ENCODE results near the gene FTSJ3. TPM values are rescaled to one million over a fixed set of nuclear protein-coding genes. Genes with fewer than 3 reads are reported as not detected.

FTSJ3 gene
- total and polyA plus RNA-seq, 2 experiments from 2014 or later: 47.2 to 52.2 TPM

DNA sequence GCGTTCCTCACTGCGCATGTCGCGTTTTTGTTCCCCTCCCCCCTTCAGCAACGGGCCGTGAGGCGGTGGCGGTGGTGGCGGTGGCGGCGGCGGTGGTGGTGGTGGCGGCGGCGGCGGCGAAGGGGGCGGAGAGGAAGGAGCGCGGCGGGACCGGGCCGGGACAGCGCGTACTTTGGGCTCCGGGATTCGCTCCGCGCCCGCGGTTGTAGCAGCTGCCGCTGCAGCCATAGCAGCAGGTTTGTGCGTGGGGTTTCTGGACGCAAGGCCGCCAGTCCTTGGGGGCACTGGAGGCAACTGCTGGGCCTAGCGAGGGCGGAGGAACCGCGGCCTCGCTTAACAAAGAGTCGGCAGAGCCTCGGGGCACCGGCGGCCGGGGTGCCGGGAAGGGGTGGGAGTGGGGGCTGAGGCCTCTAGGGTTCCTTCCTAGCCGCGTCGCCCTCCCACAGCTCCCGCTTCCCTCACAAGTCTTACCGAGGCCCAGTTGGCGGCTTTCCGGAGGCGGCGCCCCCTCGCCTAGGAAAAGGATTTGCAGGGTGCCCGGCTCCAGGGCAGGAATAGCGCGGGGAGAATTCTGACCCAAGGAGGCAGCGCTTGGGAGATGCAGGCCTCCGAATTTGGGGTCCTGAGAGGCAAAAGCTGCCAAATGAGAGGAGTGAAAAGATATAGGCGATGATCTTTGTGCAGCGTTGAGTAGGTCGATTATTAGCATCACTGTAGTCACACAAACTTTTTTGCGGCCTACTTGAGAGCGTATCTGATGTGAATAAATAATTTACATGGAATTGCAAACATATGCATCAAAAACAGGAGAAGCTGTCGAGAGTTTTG, 53.1 kb downstream of the FTSJ3 start, which contains the start of gene DDX42:
DDX42 (plus strand) TSS at position 30 of the 828 bp plus-strand sequence. CDS start 12,880 bp downstream, outside the sequence.
- Histone ChIP-seq H3K36me3 (peaks cover 2% of the 10 kb centered on the region), H3K9me3 (ENCODE audit: low read depth) (no peaks in the 10 kb centered on the region), H3K4me1 (ENCODE audit: low read depth) (peaks cover 8% of the 10 kb centered on the region), H3K27me3 (no peaks in the 10 kb centered on the region), H3K4me3 (peak within 1 kb of the TSS; percentile 93), H3K27ac (peak within 1 kb of the TSS; percentile 95)
- DNase-seq (ENCODE audit: low read depth in 1 of 2, low spot score in 1 of 2): peak; percentile 70 to 77
- TF ChIP-seq, protein P1, sequence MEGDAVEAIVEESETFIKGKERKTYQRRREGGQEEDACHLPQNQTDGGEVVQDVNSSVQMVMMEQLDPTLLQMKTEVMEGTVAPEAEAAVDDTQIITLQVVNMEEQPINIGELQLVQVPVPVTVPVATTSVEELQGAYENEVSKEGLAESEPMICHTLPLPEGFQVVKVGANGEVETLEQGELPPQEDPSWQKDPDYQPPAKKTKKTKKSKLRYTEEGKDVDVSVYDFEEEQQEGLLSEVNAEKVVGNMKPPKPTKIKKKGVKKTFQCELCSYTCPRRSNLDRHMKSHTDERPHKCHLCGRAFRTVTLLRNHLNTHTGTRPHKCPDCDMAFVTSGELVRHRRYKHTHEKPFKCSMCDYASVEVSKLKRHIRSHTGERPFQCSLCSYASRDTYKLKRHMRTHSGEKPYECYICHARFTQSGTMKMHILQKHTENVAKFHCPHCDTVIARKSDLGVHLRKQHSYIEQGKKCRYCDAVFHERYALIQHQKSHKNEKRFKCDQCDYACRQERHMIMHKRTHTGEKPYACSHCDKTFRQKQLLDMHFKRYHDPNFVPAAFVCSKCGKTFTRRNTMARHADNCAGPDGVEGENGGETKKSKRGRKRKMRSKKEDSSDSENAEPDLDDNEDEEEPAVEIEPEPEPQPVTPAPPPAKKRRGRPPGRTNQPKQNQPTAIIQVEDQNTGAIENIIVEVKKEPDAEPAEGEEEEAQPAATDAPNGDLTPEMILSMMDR (IDR thresholded peaks at IDR 0.05; ENCODE audit: low read depth, low read length): peak; percentile 29

DNA sequence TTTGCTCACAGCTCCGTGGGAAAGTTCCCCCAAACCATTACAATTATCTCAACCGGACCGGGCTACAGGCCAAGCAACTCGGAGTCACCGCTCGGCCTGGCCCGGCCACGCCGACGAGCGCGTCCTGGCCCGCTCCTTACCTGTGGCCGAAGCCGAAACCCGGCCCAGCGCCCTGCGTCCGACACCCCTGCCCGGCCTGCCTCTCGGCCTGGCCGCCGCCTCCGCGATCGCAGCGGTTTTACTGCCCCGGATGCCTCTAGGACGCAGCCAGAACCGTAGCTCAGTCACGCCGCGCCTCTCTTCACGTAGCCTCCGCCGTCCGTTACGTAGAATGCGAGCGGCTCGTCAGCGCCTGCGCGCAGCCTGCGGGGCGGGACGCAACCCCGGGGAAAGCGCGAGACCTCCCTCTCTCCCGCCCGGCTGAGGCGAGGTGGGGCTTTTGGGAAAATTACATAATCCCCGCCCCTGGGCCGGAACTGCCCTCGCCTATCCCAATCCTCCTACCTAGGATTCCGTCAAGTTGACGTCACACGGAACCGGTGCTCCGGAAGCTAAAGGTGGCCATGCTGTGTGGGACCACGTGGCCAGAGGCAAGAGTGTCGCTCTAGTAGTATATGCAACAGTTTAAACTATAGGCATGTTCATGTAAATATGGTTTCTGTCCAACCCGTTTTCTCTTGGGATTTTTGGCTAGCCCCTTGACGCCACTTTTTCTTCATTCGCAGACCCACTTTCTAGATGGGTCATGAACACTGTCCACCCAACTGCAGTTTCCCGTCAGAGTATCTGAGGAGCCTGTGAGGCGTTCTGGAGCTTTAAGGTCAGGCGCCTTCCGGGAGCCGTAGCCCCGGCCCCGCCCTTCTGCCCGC, 54.0 kb downstream of the FTSJ3 start, which contains the start of gene CCDC47:
CCDC47 (minus strand) TSS at position 326 of the 869 bp plus-strand sequence. CDS start 7,422 bp downstream, outside the sequence.
- DNase-seq (ENCODE audit: low read depth in 1 of 2, low spot score in 1 of 2): peak; percentile 99 to 100

DNA sequence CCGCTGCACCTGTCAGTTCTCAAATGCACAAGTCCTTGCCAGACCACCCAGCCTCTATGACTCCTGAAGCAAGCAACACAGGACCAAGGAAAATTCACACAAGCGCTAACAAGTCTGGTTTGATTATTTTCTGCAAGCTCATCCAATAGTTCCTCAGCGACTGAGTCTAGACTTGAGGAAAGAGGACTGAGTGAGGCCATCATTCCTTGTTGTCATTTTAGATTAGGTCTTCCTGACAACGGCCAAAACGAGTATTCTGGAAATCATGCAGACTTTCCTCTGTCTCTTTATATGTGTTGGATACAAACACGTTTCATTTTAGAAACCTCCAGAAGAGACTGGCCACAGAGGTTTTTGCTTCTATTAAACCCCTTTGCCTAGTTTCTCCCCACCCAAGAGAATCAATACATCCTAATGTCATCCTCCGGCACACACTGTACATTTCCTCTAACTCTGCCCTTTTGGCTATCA, 54.6 kb downstream of the FTSJ3 start:
- Histone ChIP-seq H3K27ac (peak overlapping the region; percentile 95), H3K36me3 (no peaks in the 10 kb centered on the region), H3K9me3 (ENCODE audit: low read depth) (no peaks in the 10 kb centered on the region), H3K27me3 (no peaks in the 10 kb centered on the region), H3K4me1 (ENCODE audit: low read depth) (peaks cover 8% of the 10 kb centered on the region), H3K4me3 (peak overlapping the region; percentile 93)
- peak; percentile 30 to 32 for DNase-seq (ENCODE audit: low read depth in 1 of 2, low spot score in 1 of 2)
- TF ChIP-seq, protein P1 (IDR thresholded peaks at IDR 0.05; ENCODE audit: low read depth, low read length): no peak

More for the DNA sequence above, 54.0 kb downstream of the FTSJ3 start, which contains the start of gene CCDC47:
- Histone ChIP-seq H3K27me3 (no peaks in the 10 kb centered on the region), H3K4me1 (ENCODE audit: low read depth) (peaks cover 8% of the 10 kb centered on the region), H3K4me3 (peak within 1 kb of the TSS; percentile 93), H3K9me3 (ENCODE audit: low read depth) (no peaks in the 10 kb centered on the region), H3K27ac (peak within 1 kb of the TSS; percentile 95), H3K36me3 (peaks cover 2% of the 10 kb centered on the region)
- TF ChIP-seq, protein P1 (IDR thresholded peaks at IDR 0.05; ENCODE audit: low read depth, low read length): no peak

Other genes with a start within 250 kb of the FTSJ3 start
- gene TACO1, start 226.8 kb downstream of the FTSJ3 start, total RNA-seq: 25.6 and 34.1 TPM in 2 replicates
- gene TACO1, start 226.8 kb downstream of the FTSJ3 start, polyA plus RNA-seq: 41.3 and 54.9 TPM in 2 replicates
- gene MAP3K3, start 205.2 kb downstream of the FTSJ3 start, total RNA-seq: 28.1 and 31.1 TPM in 2 replicates
- 26.5 and 31.9 TPM in 2 replicates for gene MAP3K3, start 205.2 kb downstream of the FTSJ3 start, polyA plus RNA-seq
- gene LIMD2, start 127.5 kb downstream of the FTSJ3 start, total RNA-seq: 58.8 and 76.3 TPM in 2 replicates
- 58.6 and 74.1 TPM in 2 replicates for gene LIMD2, start 127.5 kb downstream of the FTSJ3 start, polyA plus RNA-seq
- gene STRADA, start 85.9 kb downstream of the FTSJ3 start, total RNA-seq: 22.7 and 30.3 TPM in 2 replicates
- gene STRADA, start 85.9 kb downstream of the FTSJ3 start, polyA plus RNA-seq: 43.2 and 53.1 TPM in 2 replicates
- 27.6 and 30.0 TPM in 2 replicates for gene CCDC47, start 54.1 kb downstream of the FTSJ3 start, total RNA-seq
- gene CCDC47, start 54.1 kb downstream of the FTSJ3 start, polyA plus RNA-seq: 54.7 and 56.5 TPM in 2 replicates
- 49.0 and 91.0 TPM in 2 replicates for gene DDX42, start 53.5 kb downstream of the FTSJ3 start, total RNA-seq
- gene DDX42, start 53.5 kb downstream of the FTSJ3 start, polyA plus RNA-seq: 58.1 and 71.6 TPM in 2 replicates
- 42.7 and 57.7 TPM in 2 replicates for gene PSMC5, start 232 bp downstream of the FTSJ3 start, total RNA-seq
- gene PSMC5, start 232 bp downstream of the FTSJ3 start, polyA plus RNA-seq: 144 and 230 TPM in 2 replicates
- gene SMARCD2, start 15.0 kb upstream of the FTSJ3 start, total RNA-seq: 39.2 and 67.6 TPM in 2 replicates
- 40.3 and 45.4 TPM in 2 replicates for gene SMARCD2, start 15.0 kb upstream of the FTSJ3 start, polyA plus RNA-seq
- gene CSH2, start 46.0 kb upstream of the FTSJ3 start, total RNA-seq: not detected in 2 replicates
- gene CSH2, start 46.0 kb upstream of the FTSJ3 start, polyA plus RNA-seq: not detected in 2 replicates
- not detected in 2 replicates for gene GH2, start 54.3 kb upstream of the FTSJ3 start, total RNA-seq
- gene GH2, start 54.3 kb upstream of the FTSJ3 start, polyA plus RNA-seq: 0.35 TPM in 1 of 2 replicates, not detected in the other
- not detected in 2 replicates for gene CSH1, start 68.9 kb upstream of the FTSJ3 start, total RNA-seq
- gene CSH1, start 68.9 kb upstream of the FTSJ3 start, polyA plus RNA-seq: not detected in 2 replicates
- gene CSHL1, start 83.6 kb upstream of the FTSJ3 start, total RNA-seq: not detected in 2 replicates
- not detected in 2 replicates for gene CSHL1, start 83.6 kb upstream of the FTSJ3 start, polyA plus RNA-seq
- not detected in 2 replicates for gene GH1, start 91.2 kb upstream of the FTSJ3 start, total RNA-seq
- gene GH1, start 91.2 kb upstream of the FTSJ3 start, polyA plus RNA-seq: not detected in 2 replicates
- not detected in 2 replicates for gene CD79B, start 104.7 kb upstream of the FTSJ3 start, total RNA-seq
- 0.23 TPM in 1 of 2 replicates, not detected in the other for gene CD79B, start 104.7 kb upstream of the FTSJ3 start, polyA plus RNA-seq
- gene SCN4A, start 145.3 kb upstream of the FTSJ3 start, total RNA-seq: 0.63 and 0.78 TPM in 2 replicates
- gene SCN4A, start 145.3 kb upstream of the FTSJ3 start, polyA plus RNA-seq: 0.49 TPM in 1 of 2 replicates, not detected in the other
- gene PRR29, start 170.7 kb upstream of the FTSJ3 start, total RNA-seq: 2.9 and 3.6 TPM in 2 replicates
- 1.7 and 4.9 TPM in 2 replicates for gene PRR29, start 170.7 kb upstream of the FTSJ3 start, polyA plus RNA-seq
- not detected in 2 replicates for gene ICAM2, start 193.0 kb upstream of the FTSJ3 start, total RNA-seq
- gene ICAM2, start 193.0 kb upstream of the FTSJ3 start, polyA plus RNA-seq: 1.1 and 2.3 TPM in 2 replicates

Measured in cardiac muscle cell (in vitro differentiated cells and primary cell).